Esophagus (tissue), 2 donors: ENCODE data around the gene HRH3. TPM values are rescaled to one million over a fixed set of nuclear protein-coding genes. Genes with fewer than 3 reads are reported as not detected.
A peak's percentile ranks its signal among the peaks of the same experiment; 100 is the strongest.

Experiments
- H3K27ac ChIP-seq, 2 donors: one replicate each; pipeline ENCODE4 v1.5.1; 2013; ENCODE audit warnings: low read depth in 2 of 2, mild to moderate bottlenecking in 2 of 2, inconsistent platforms in 1 of 2, low read length in 1 of 2, moderate library complexity in 1 of 2
- H3K27me3 ChIP-seq, 2 donors: one replicate each; pipeline ENCODE4 v1.6.1; 2013; ENCODE audit warnings: low read length in 2 of 2, control low read depth in 1 of 2, mild to moderate bottlenecking in 1 of 2; ENCODE audit not compliant: insufficient read depth in 2 of 2, control insufficient read depth in 1 of 2
- H3K36me3 ChIP-seq, 2 donors: one replicate each; pipeline ENCODE4 v1.6.1; 2013; ENCODE audit warnings: low read length in 1 of 2; ENCODE audit not compliant: control insufficient read depth in 2 of 2, insufficient read depth in 2 of 2
- H3K4me1 ChIP-seq, 2 donors: one replicate each; pipeline ENCODE4 v1.6.1; 2013; ENCODE audit warnings: low read length in 1 of 2; ENCODE audit not compliant: control insufficient read depth in 2 of 2, insufficient read depth in 2 of 2
- H3K4me3 ChIP-seq, 2 donors: one replicate each; pipeline ENCODE4 v1.5.1; 2013; ENCODE audit warnings: low read length in 2 of 2, mild to moderate bottlenecking in 2 of 2, low read depth in 1 of 2, moderate library complexity in 1 of 2
- H3K9me3 ChIP-seq, 2 donors: one replicate each; pipeline ENCODE4 v1.6.1; 2013; ENCODE audit warnings: mild to moderate bottlenecking in 2 of 2, low read depth in 1 of 2, low read length in 1 of 2, moderate library complexity in 1 of 2; ENCODE audit not compliant: control insufficient read depth in 2 of 2, insufficient read depth in 1 of 2
- whole genome bisulfite sequencing, 2 donors: extraction: QIAGEN DNeasy Blood & Tissue Kit; methylation state at CpG; one replicate each; pipeline ENCODE4 v1.1.7; 2013; 5-methylcytosine and 5-hydroxymethylcytosine counted together
- polyA plus RNA-seq, 2 donors: library from polyadenylated mRNA; stranded (reverse); fragments of 200-250 nt; gene quantifications; one replicate each; pipeline ENCODE4 v1.2.3, GENCODE V29; 2013
- donor health status: healthy with polysubstance abuse.
- donor health status: Bipolar disorder and iron deficiency.

Gene HRH3
- polyA plus RNA-seq, 2 donors, result 0.02 TPM; not detected in 1

- Histone ChIP-seq H3K9me3 (peaks cover 0 to 7% of the 10 kb centered on the region in 2 donors), H3K4me3 (no peak overlapping the region), H3K27me3 (peaks cover 0 to 5% of the 10 kb centered on the region in 2 donors), H3K27ac (no peak overlapping the region), H3K4me1 (peaks cover 4 to 8% of the 10 kb centered on the region in 2 donors), H3K36me3 (no peaks in the 10 kb centered on the region)
- 53 to 67% methylated on average over 23 to 24 of the region's 24 CpGs for whole genome bisulfite sequencing, 2 donors
Observed at GRCh38 chr20:62226707-62227590, 6.9 kb upstream of the HRH3 start.

- Histone ChIP-seq H3K27me3 (peaks cover 0 to 12% of the 10 kb centered on the region in 2 donors), H3K27ac (no peak overlapping the region), H3K4me3 (no peak overlapping the region), H3K9me3 (peaks cover 0 to 7% of the 10 kb centered on the region in 2 donors), H3K36me3 (no peaks in the 10 kb centered on the region), H3K4me1 (peaks cover 4 to 9% of the 10 kb centered on the region in 2 donors)
- 79 to 89% methylated on average over 17 of the region's 17 CpGs for WGBS, 2 donors
Observed at GRCh38 chr20:62225820-62226635, 6.0 kb upstream of the HRH3 start.

- Histone ChIP-seq H3K4me1 (peaks cover 10 to 14% of the 10 kb centered on the region in 2 donors), H3K9me3 (peaks cover 0 to 5% of the 10 kb centered on the region in 2 donors), H3K36me3 (no peaks in the 10 kb centered on the region), H3K4me3 (no peak overlapping the region), H3K27ac (no peak overlapping the region), H3K27me3 (peaks cover 0 to 18% of the 10 kb centered on the region in 2 donors)
- WGBS, 2 donors, result 87 to 90% methylated on average over 13 of the region's 13 CpGs
Observed at GRCh38 chr20:62225026-62225425, 4.9 kb upstream of the HRH3 start.

- Histone ChIP-seq H3K4me1 (peaks cover 15 to 19% of the 10 kb centered on the region in 2 donors), H3K27ac (no peak overlapping the region), H3K4me3 (no peak overlapping the region), H3K36me3 (no peaks in the 10 kb centered on the region), H3K9me3 (peaks cover 0 to 5% of the 10 kb centered on the region in 2 donors), H3K27me3 (peaks cover 0 to 21% of the 10 kb centered on the region in 2 donors)
- 58 to 66% methylated on average over 21 of the region's 21 CpGs for WGBS, 2 donors
Observed at GRCh38 chr20:62224113-62224855, 4.2 kb upstream of the HRH3 start.

- WGBS, 2 donors, result 76 to 79% methylated on average over 9 of the region's 9 CpGs
- H3K4me3 ChIP-seq, result no peak overlapping the region
- H3K27ac ChIP-seq, result no peak overlapping the region
Observed at GRCh38 chr20:62223571-62223970, 3.5 kb upstream of the HRH3 start.

GRCh38 chr20:62222972-62223371 is 2.9 kb upstream of the HRH3 start:
- WGBS, 2 donors, result 72 to 74% methylated on average over 13 of the region's 13 CpGs
- Histone ChIP-seq H3K27ac (no peak overlapping the region), H3K4me3 (no peak overlapping the region), H3K36me3 (no peaks in the 10 kb centered on the region), H3K9me3 (peaks cover 0 to 2% of the 10 kb centered on the region in 2 donors), H3K27me3 (peaks cover 0 to 33% of the 10 kb centered on the region in 2 donors), H3K4me1 (peaks cover 11 to 12% of the 10 kb centered on the region in 2 donors)

More at GRCh38 chr20:62223571-62223970, 3.5 kb upstream of the HRH3 start:
- H3K4me1 ChIP-seq, result peaks cover 16 to 17% of the 10 kb centered on the region in 2 donors
- peaks cover 0 to 2% of the 10 kb centered on the region in 2 donors for H3K9me3 ChIP-seq
- H3K27me3 ChIP-seq, result peaks cover 0 to 29% of the 10 kb centered on the region in 2 donors
- no peaks in the 10 kb centered on the region for H3K36me3 ChIP-seq

- H3K9me3 ChIP-seq, result peaks cover 0 to 2% of the 10 kb centered on the region in 2 donors
- H3K4me3 ChIP-seq, result no peak overlapping the region
- H3K4me1 ChIP-seq, result peaks cover 11 to 12% of the 10 kb centered on the region in 2 donors
- H3K27ac ChIP-seq, result no peak overlapping the region
- peaks cover 0 to 34% of the 10 kb centered on the region in 2 donors for H3K27me3 ChIP-seq
- 84 to 85% methylated on average over 18 of the region's 18 CpGs for WGBS, 2 donors
- H3K36me3 ChIP-seq, result no peaks in the 10 kb centered on the region
Observed at GRCh38 chr20:62222266-62222850, 2.3 kb upstream of the HRH3 start.

- Histone ChIP-seq H3K27me3 (peaks cover 0 to 35% of the 10 kb centered on the region in 2 donors), H3K4me3 (peak overlapping the region in 1 of 2 donors; percentile 44), H3K36me3 (no peaks in the 10 kb centered on the region), H3K27ac (no peak overlapping the region), H3K4me1 (peaks cover 11 to 12% of the 10 kb centered on the region in 2 donors), H3K9me3 (peaks cover 0 to 2% of the 10 kb centered on the region in 2 donors)
- WGBS, 2 donors, result 5 to 6% methylated on average over 46 of the region's 46 CpGs
Observed at GRCh38 chr20:62220666-62221568, 839 bp upstream of the HRH3 start.
